GM21367 (cell line): ENCODE data around the gene DPM2.
A peak's percentile ranks its signal among the peaks of the same experiment; 100 is the strongest.

ENCODE experiments used
- ATAC-seq: cut with Tn5 transposase; IDR thresholded peaks from one replicate; pipeline ENCODE4 v1.9.1; 2021; ENCODE audit not compliant: unreplicated experiment

Gene DPM2

GRCh38 chr9:127958728-127959127 is 21.1 kb upstream of the DPM2 start:
- ATAC-seq = no peak

DNA sequence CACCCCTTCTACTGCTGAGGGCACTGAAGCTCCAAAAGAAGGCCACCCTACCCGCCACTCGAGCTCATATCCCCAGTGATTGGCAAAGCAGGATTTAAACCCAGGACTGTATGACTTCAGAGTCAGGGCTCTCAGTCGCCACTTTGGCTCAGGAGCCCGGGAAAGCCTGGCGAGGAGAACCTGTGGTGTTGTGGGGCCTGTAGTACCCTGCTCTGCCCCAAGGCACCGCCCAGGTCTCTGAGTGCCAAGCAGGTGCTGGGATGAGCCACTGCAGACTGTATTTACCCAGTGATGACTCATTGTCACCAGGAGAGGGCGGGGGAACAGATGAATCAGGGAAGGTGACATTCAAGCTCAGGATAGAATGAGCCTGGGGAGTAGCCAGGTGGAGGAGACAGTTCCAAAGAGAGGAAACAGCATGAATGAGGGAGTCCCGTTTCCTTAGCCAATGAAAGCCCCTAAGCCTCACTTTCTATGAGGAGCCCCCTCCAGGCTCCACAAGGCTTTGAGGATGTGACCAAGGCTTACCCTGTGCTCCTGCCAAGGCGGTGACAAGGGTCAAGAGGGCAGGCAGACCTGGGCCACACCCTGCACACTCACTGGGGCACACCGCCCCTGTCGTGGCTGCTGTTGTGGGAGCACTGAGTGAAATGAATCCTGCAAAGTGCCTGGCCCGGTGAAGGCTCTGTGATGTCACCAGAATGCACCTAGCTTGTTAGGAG is 17.8 kb upstream of the DPM2 start:
- ATAC-seq = peak; percentile 54

- ATAC-seq = no peak
Measured at GRCh38 chr9:127954831-127955293, 17.2 kb upstream of the DPM2 start.

DNA sequence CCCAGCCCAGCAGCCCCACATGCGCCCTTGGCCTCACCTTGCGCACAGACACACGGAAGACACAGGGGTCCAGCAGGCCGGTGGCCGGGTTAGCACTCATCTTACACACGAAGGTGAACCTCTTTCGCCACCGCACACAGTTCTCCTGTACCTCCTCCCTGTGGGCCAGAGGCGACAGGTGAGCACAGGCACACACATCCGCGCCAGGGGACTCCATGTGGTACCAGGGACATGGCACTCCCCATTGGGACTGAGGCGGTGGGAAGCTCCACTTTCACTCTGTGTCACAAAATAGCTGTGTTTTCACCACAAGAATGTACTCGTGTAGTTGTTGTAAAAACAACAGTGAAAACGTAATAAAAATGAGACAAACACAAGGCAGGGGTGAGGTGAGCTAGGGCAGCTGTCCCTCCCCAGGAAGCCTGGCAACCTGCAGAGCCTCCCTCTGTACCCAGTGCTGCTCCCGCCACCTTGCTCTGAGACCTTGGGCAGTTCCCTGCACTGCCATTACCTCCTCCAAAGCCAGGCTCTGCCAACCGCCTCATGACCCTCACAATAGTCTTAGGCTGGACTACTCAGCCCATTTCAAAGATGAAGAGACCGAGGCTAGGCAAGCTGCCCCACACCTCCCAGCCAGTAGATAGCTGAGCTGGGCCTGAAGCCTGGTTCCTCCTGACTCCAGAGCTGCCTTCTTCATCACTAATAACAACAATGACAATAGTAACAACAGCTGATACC is 16.3 kb upstream of the DPM2 start:
- ATAC-seq = no peak

DNA sequence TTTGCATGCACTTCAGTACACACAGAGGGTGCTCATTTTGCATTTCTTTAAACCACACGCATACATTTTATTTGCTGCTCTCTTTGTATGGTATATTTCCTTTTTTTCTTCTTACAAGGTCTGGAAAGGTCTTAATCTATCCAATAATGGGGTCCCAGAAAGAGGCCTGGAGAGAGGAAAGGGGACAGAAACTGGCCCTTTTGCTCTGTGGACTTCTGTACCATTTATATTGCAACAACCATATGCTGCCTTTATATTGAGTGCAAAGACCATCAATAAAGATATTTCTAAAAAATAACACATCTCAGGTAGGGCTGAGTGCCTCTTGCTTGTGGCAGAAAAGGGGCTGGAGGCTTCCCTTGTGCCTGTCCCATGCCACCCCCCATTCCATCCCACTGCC is 15.5 kb upstream of the DPM2 start:
- no peak for ATAC-seq

DNA sequence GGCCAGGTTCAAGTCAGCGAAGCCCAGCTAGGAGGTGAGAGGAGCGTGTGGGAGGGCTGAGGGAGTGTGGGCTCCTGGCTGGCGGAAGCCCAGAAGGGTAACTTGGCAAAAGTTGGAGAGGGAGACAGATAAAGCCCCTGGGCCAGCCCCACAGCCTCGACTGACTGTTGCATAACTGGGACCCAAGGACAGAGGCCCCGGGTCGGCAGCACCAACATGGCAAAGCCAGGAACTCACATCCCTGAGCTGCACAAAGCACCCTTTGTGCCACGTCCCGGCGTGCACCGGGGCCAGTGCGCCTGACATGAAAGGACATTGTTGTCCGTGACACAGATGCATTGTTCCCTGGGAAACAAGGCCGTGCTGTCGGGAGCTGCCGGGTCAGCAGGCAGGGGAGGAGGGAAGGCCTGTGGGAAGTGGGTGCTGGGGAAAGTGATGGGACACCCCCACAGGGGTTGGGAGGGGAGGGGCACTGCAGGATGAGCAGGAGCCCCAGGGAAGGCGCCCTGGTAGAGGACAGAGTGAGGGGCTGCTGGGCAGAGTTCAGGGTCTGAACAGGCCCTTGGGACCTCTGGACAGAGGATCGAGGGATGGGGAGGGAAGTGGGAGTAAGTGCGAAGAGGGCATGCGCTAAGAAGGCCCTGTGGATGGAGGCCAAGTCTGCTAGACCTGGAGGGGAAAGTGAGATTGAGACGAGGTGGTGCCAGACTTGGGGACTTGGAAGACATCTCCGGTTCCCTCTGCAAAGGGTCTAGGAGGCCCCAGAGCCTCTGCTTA is 13.0 kb upstream of the DPM2 start:
- no peak for ATAC-seq

DNA sequence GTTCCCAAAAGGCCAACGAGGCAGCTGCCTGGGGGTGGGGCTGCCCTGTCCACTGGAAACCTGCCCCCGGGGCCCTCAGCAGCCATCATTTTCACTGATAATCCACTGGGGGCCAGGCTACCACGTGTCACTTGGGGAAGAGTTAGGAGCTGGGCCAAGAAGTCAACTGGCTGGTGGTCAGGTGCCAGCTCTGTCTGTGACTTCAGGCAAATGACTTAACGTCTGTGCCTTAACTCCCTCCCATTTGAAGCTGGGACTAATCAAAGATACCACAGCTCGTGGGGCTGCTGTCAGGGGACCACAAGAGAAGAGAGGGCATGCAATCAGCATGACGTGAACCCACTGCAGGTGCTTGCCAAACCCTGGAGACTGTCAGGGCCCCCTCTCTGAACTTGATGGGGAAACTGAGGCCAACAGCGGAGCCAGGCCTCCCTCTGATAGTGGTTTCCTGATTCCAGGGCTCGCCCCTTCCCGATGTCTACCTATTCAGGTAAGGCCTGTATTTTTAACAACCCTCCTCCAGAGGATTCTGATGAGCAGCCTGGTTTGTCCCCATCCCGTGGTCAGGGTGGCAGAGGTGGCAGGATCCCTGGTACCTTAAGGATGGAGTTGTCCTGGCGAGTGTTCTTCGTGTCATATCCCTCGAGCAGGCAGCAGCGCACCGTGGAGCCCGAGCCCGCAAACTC is 12.3 kb upstream of the DPM2 start:
- ATAC-seq = no peak

DNA sequence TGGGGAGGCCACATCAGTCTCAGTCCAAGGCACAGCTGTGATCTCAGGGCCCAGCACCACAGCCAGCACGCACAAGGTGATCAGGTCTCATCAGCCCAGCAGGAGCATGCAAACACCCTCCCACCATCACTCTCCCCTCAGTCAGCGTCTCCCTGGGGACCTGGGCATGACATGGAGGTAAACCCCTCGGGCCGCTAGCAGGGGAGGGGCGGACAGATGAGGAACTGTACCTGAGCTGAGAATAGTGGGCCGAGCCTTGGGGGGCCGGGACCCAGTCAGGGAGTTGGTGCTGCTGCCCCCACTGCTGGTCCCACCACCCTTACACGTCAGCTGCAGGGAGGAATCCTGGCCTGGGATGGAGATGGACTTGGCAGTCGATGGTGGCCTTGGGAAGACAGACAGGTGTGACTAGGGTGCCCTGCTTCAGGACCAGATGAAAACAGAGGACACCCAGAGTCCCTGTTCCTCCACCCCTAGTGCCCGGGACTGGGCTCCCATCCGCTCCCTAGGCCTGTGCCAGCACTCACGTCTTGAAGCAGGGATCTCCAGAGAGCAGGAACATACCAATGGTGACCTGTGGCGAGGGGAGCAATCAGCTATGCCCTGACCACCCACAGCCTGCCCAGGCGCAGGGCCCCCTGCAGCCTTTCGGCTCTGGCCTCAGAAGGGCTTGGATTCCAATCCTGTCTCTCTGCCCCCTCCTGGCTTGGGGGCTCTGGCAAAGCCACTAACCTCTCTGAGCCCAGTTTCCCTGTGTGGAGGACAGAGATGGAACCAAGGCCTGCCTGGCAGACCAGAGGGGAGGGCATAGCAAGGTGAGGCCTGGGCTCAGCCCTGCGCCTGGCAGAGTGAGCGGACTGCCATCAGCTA is 10.4 kb upstream of the DPM2 start:
- ATAC-seq = no peak

DNA sequence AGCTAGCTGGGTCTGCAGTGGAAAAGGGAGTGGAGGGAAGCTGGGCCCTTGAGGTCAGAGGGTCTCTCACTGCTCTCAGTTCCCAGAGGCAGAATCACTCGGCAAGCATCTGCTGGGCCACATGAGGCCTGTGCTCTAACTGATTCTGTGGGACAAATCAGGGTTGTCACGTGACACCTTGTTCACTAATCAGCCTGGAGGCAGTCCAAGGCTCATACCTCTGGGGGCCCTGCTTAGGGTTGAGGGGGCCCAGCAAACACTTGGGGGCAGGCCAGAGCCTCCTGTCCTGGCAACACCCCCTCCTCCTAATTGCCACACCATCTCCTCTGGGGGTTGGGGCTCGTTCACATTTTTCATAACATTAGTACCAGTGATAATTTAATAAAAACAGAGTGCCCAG is 9.1 kb upstream of the DPM2 start:
- ATAC-seq = no peak

DNA sequence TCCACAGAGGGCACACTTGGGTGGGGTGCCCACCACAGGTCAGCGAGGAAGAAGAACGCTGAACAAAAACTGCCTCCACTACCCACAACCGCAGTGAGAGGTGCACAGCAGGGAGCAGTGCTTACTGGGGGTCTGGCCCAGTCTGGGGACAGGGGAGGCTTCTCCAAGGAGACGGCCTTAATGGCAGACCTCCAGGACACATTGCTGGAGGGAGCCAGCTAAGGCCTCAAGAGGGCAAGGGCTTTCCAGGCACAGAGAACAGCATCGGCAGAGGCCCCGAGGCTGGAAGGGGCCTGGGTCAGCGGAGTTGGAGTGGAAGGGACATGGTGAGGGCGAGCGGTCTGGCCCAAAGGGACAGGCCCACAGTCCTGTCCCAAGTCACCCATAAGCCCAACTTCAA is 8.3 kb upstream of the DPM2 start:
- no peak for ATAC-seq

- ATAC-seq = no peak
Measured at GRCh38 chr9:127945338-127945737, 7.7 kb upstream of the DPM2 start.

DNA sequence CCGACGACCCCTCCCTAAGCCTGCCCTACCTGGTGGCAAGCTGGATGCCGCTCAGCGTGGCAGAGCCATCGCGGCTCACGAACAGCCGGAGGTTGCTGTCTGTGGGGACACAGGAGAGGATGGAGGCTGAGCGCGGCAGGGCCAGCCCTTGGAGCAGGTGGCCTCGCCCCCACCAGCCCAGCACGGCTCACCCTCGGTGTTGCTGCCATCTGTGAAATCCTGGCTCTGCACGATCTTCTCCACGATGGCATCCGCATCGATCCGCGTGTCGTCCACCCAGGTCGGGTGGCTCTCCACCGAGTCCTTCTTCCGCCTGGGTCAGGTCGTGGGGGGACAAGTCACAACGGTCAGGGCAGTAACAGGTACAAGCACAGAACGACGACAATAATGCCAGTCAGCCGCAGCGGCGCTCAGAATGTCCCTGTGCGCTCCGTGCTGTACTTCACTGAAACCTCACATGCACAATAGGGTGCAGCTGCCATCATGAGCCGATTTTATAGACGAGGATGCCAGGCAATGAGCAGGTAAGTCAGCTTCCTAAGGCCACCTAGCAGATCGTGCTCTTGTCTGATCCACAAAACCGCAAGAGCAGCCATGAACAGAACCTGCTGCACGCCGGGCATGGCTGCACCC is 7.0 kb upstream of the DPM2 start:
- ATAC-seq = no peak

DNA sequence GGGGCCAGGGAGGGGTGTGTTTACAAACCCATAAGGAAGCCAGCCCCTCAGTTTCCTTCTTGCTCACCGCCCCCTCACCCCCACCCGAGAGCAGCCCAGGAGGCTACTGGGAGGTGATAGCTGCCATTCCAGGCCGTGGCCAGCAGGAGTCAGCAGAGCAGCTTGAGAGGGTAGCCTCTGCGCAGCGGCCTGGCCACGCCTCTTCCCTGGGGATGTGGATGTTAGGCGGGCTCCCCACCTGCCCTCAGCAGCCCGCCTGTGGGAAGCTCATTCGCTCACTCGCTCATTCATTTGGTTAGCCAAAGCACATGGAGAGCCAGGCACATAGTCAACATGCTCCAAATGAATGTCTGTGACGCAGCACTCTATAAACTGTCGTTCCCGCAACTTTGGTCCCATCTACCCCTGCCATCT is 6.1 kb upstream of the DPM2 start:
- no peak for ATAC-seq

- ATAC-seq = no peak
Measured at GRCh38 chr9:127943011-127943662, 5.5 kb upstream of the DPM2 start.

DNA sequence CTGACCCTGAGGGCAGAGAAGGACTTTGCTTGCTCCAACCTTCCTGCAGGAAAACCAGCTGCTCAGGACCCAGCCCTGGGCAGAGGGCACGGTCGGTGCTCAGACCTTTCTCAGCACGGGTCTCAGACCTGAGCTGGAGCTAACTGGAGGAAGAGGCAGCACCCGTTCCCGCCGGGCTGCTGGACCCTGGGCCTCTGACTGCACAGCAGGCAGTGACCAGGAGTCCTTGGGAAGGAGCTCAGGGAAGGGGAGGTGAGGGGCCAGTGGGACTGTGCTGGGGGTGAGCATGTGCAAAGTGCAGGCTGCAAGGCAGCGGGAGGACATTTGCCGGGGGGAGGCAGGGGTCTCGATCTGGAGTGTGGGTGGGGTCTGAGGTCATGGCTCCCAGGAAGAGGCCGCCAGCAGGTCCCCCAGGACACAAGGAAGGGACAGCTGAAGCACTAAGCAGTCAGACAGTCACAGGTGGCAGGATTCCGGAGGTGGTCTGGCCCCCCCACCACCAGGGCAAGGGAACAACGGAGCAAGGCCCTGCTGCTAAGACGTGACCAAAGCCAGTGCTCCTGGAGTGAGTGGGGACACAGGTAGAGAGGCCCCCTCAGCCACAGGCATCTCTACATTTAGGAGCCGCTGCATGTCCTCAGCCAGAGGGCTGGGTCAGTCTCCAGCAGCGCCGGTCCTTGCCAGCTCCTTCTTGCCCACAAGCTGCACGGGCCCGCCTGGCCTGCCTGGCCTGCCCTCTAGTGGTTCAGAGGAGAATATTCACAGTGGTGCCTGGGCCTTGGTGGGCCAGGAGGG is 4.8 kb upstream of the DPM2 start:
- ATAC-seq = no peak

DNA sequence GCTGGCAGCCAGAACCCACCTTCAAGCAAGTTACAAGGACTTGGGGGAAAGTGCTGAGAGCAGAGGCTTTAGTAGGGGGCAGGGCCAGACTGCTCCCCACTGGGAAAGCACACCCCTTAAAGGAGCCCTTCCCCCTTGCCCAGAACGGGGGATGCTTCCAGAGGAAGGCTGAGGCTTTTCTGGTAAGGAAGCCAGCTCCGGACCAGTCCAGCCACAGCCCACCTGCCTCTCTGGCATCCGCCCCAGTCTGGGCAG is 4.2 kb upstream of the DPM2 start:
- ATAC-seq = no peak

DNA sequence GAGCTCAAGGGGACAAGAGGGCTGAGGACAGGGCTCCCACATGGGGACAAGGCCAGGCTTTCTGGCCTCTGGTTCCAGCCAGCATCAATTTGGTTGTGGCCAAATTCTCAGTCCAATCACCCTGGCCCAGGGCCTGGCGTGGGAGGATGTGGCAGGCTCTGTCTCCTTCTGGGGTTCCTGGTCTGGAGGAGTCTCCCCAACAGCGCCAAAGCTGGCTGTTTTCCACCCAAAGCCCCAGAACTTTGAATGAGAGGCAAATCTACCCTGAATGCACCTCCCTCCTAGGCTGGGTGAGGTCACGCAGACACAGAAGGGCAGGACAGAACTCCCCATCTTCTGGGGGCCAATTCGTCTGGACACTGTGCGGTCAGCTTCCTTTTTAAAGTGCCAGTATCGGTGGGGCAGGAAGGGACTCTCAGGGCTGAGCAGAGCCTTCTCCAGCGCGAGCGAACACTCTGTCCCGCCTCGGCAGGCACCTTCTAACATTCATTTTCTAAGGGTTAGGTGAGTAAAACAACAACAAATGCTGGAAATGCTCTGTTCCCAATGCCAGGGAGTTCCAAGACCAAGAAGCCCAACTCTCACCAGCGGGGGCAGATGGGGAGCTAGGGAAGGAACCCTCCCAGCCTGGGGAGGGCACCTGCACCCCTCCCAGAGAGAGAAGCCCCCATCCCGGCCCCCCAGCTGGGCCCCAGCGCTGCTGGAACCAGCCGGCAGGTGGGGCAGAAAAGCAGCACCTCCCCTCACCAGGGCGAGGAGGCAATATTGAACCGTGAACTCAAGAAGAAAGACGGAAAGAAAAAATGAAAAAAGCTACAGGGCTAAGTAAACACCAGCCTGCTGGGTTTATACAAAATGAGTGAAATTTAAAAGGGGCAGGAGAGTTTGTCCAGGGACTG is 3.7 kb upstream of the DPM2 start:
- ATAC-seq = no peak

DNA sequence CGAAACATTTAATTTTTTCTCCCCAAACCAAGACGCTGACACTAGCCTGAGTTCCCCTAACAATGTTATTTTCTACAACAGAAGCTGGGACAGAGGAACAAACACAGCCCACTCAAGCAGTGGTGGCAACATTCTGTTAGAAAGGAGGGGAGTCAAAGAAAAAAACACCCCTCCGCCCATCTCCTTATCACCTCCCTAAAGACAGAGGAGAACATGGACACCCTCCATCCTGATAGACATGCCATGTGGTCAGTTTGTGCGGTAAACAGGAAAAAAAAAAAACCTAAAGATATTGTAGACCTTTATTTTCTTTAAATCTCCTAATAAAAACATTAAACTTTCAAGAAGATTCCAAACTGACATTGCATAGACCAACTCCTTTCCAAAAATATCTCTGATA is 2.9 kb upstream of the DPM2 start:
- no peak for ATAC-seq
